Large intestine (tissue), 3 donors: ENCODE data around the gene TAC4. TPM values are rescaled to one million over a fixed set of nuclear protein-coding genes. Genes with fewer than 3 reads are reported as not detected.

Experiments used
- DNase-seq, 2 donors: peaks; one replicate each; pipeline versions ENCODE4 v3.0.0 to v3.0.0-alpha.2; 2013
- H3K27ac ChIP-seq: one replicate; pipeline ENCODE4 v1.5.1; 2013; ENCODE audit warnings: low read length
- H3K27me3 ChIP-seq: 2 replicates; pipeline ENCODE4 v1.6.1; 2013; ENCODE audit warnings: low read length; ENCODE audit not compliant: control insufficient read depth, insufficient read depth
- H3K36me3 ChIP-seq: 2 replicates; pipeline ENCODE4 v1.6.1; 2013; ENCODE audit warnings: low read length; ENCODE audit not compliant: control insufficient read depth, insufficient read depth
- H3K4me1 ChIP-seq: one replicate; pipeline ENCODE4 v1.6.1; 2013; ENCODE audit warnings: low read length; ENCODE audit not compliant: control insufficient read depth, insufficient read depth
- H3K4me3 ChIP-seq: one replicate; pipeline ENCODE4 v1.5.1; 2013; ENCODE audit warnings: low read length
- H3K9me3 ChIP-seq: one replicate; pipeline ENCODE4 v1.6.1; 2013; ENCODE audit warnings: mild to moderate bottlenecking, low read depth, low read length, moderate library complexity; ENCODE audit not compliant: control insufficient read depth
- WGBS: methylation state at CpG from one replicate; pipeline ENCODE4 v1.1.5; 2013; ENCODE audit warnings: low lambda C conversion rate; ENCODE audit not compliant: insufficient coverage; 5-methylcytosine and 5-hydroxymethylcytosine counted together
- polyA plus RNA-seq: library from polyadenylated mRNA; unstranded; fragments of 120-200 nt; gene quantifications from one replicate; pipeline ENCODE4 v1.2.1, GENCODE V29; 2013

TAC4 gene
- polyA plus RNA-seq, 1 donor = 0.39 TPM

GRCh38 chr17:49842846-49843245, 5.0 kb downstream of the TAC4 start:
- Histone ChIP-seq H3K36me3 (peaks cover 4% of the 10 kb centered on the region), H3K4me3 (no peak overlapping the region), H3K9me3 (no peaks in the 10 kb centered on the region), H3K27ac (no peak overlapping the region), H3K4me1 (peaks cover 5% of the 10 kb centered on the region), H3K27me3 (no peaks in the 10 kb centered on the region)
- no peak for DNase-seq
- WGBS = no CpG with 5 or more reads among the region's 6 CpGs

DNA sequence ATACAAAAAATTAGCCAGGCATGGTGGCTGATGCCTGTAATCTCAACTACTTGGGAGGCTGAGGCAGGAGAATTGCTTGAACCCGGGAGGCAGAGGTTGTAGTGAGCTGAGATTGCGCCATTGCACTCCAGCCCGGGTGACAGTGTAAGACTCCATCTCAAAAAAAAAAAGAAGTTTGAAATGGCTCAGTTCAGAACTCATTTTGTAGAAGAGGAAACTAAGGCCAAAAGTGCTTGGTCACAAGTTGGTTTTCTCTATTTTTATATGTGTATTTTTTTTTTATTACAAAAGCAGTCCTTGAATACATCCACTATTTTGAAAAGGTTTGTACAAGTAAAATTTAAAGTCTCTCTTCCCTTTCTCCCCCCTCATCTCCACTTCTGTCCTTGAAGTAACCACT, 5.5 kb downstream of the TAC4 start:
- Histone ChIP-seq H3K4me3 (no peak overlapping the region), H3K9me3 (no peaks in the 10 kb centered on the region), H3K36me3 (peaks cover 4% of the 10 kb centered on the region), H3K27me3 (no peaks in the 10 kb centered on the region), H3K27ac (no peak overlapping the region), H3K4me1 (peaks cover 5% of the 10 kb centered on the region)
- WGBS = 60% methylated on average over 1 of the region's 3 CpGs
- no peak for DNase-seq

DNA sequence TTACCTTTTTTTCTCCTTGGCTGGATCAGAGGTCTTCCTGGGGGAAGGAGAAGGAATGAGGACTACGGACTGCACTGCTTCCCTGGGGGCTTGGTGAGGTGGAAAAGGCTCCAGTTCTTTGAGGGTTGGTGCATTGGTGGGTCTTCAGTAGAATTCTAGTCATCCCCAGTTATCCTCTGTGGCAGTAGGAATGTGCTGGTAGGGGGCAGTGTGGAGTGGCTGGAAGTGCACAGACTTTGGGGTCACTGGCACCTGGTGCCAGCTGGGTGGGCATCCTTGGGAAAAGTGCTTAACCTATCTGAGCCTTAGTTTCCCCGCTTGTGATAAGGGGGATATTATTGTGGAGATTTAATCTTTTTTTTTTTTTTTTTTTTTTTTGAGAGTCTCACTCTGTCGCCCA, 6.3 kb downstream of the TAC4 start:
- peaks cover 4% of the 10 kb centered on the region for H3K36me3 ChIP-seq
- WGBS = no CpG with 5 or more reads among the region's 3 CpGs
- H3K4me1 ChIP-seq = peaks cover 7% of the 10 kb centered on the region
- no peak overlapping the region for H3K27ac ChIP-seq
- H3K4me3 ChIP-seq = no peak overlapping the region
- no peak for DNase-seq
- no peaks in the 10 kb centered on the region for H3K27me3 ChIP-seq
- no peaks in the 10 kb centered on the region for H3K9me3 ChIP-seq

DNA sequence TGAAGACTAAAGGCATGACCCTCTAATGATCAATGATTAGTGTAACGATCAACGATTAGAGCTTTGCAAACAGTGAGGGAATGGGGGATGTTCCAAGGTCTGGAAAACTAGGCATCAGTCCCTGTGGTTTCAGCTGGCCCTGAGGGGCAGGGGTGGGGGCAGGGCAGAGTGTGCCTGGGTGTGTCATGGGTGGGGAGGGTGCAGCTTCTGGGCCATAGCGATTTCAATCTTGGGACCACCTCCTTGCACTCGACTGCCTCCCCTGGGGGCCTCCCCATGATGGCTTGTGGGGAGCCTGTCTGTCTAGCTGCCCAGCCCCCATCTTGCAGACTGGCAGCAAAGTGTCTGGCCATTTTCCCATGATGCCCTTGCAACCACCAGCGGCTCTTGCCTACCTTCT, 8.4 kb downstream of the TAC4 start:
- peaks cover 7% of the 10 kb centered on the region for H3K36me3 ChIP-seq
- H3K9me3 ChIP-seq = no peaks in the 10 kb centered on the region
- H3K4me1 ChIP-seq = peaks cover 6% of the 10 kb centered on the region
- no peak overlapping the region for H3K4me3 ChIP-seq
- no CpG with 5 or more reads among the region's 5 CpGs for WGBS
- H3K27me3 ChIP-seq = no peaks in the 10 kb centered on the region
- no peak overlapping the region for H3K27ac ChIP-seq
- DNase-seq = no peak

GRCh38 chr17:49836111-49837030, 11.5 kb downstream of the TAC4 start:
- peaks cover 6% of the 10 kb centered on the region for H3K4me1 ChIP-seq
- no peak overlapping the region for H3K4me3 ChIP-seq
- no CpG with 5 or more reads among the region's 16 CpGs for WGBS
- no peaks in the 10 kb centered on the region for H3K27me3 ChIP-seq
- no peaks in the 10 kb centered on the region for H3K9me3 ChIP-seq
- peak in 1 of 2 donors; percentile 36 for DNase-seq
- no peak overlapping the region for H3K27ac ChIP-seq
- H3K36me3 ChIP-seq = peaks cover 25% of the 10 kb centered on the region

DNA sequence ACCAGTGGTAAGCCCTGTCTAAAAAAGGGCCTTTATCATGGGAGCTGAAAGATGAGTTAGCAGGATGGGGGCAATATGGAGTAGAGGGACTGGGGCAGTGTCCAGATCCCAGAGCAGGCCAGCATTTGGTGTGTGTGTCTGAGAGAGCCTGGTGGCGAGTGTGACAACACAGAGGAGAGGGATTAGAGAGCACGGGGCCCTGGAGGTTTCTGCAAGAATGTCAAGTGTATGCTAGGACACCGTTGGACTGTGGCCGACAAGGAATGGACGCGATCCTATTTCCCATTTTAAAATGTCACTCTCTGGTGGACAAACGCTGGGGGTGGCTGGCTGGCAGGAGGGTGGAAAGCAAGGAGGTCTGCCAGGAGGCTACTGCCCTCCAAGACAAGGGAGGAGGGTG, 12.4 kb downstream of the TAC4 start:
- no peak overlapping the region for H3K27ac ChIP-seq
- WGBS = no CpG with 5 or more reads among the region's 7 CpGs
- no peak for DNase-seq

GRCh38 chr17:49834118-49834743, 13.6 kb downstream of the TAC4 start:
- no peak overlapping the region for H3K27ac ChIP-seq
- WGBS = no CpG with 5 or more reads among the region's 19 CpGs
- no peaks in the 10 kb centered on the region for H3K9me3 ChIP-seq
- H3K27me3 ChIP-seq = no peaks in the 10 kb centered on the region
- no peak for DNase-seq
- no peak overlapping the region for H3K4me3 ChIP-seq
- peaks cover 28% of the 10 kb centered on the region for H3K36me3 ChIP-seq
- H3K4me1 ChIP-seq = peaks cover 6% of the 10 kb centered on the region

More for the DNA sequence above, 12.4 kb downstream of the TAC4 start:
- no peak overlapping the region for H3K4me3 ChIP-seq
- H3K36me3 ChIP-seq = peaks cover 25% of the 10 kb centered on the region
- H3K27me3 ChIP-seq = no peaks in the 10 kb centered on the region
- peaks cover 6% of the 10 kb centered on the region for H3K4me1 ChIP-seq
- H3K9me3 ChIP-seq = no peaks in the 10 kb centered on the region

- Histone ChIP-seq H3K27ac (no peak overlapping the region), H3K9me3 (no peaks in the 10 kb centered on the region), H3K36me3 (peaks cover 35% of the 10 kb centered on the region), H3K4me1 (peaks cover 6% of the 10 kb centered on the region), H3K27me3 (no peaks in the 10 kb centered on the region), H3K4me3 (no peak overlapping the region)
- no peak for DNase-seq
- no CpG with 5 or more reads among the region's 7 CpGs for WGBS
Measured at GRCh38 chr17:49832840-49833599, 14.8 kb downstream of the TAC4 start.

DNA sequence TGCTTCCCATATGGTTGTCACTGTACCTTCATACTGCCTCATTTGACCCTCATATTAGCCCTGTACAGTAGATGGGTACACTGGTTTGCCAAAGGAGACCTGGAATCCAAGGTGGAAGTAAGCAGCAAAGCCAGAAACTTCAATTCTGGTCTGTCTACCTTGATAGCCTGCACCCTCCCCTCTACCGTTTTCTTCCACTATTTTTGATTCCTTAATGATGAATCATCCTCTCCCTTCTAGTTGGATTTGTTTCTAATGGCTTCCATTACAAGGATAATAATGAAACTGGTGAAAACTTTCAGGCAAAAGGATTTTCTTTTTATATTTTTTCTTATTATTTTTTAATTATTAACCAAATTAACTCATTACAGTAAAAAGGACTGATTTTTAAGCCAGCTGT, 17.3 kb downstream of the TAC4 start:
- no peak overlapping the region for H3K27ac ChIP-seq
- WGBS = 80% methylated on average over 1 of the region's 1 CpG
- peaks cover 58% of the 10 kb centered on the region for H3K36me3 ChIP-seq
- H3K9me3 ChIP-seq = no peaks in the 10 kb centered on the region
- no peak for DNase-seq
- H3K27me3 ChIP-seq = no peaks in the 10 kb centered on the region
- no peaks in the 10 kb centered on the region for H3K4me1 ChIP-seq
- no peak overlapping the region for H3K4me3 ChIP-seq

GRCh38 chr17:49829026-49829425, 18.8 kb downstream of the TAC4 start:
- Histone ChIP-seq H3K27me3 (no peaks in the 10 kb centered on the region), H3K4me3 (no peak overlapping the region), H3K27ac (no peak overlapping the region), H3K9me3 (no peaks in the 10 kb centered on the region), H3K36me3 (peaks cover 64% of the 10 kb centered on the region), H3K4me1 (no peaks in the 10 kb centered on the region)
- no peak for DNase-seq
- no CpG with 5 or more reads among the region's 2 CpGs for WGBS
